ENCODE data around the gene ALDH1A1.

- TF ChIP-seq CTCF (conservative IDR thresholded peaks at IDR 0.05; ENCODE audit: low read depth, low read length) (no peak), EZH2 (IDR thresholded peaks at IDR 0.05; ENCODE audit: borderline replicate concordance, low read depth, low read length, poor library complexity, severe bottlenecking) (no peak)
Observed at GRCh38 chr9:72880821-72881220, 72.0 kb downstream of the ALDH1A1 start.
